Stromal cell of bone marrow (primary cell): ENCODE results near the gene LRRC1.
A peak's percentile ranks its signal among the peaks of the same experiment; 100 is the strongest.

Experiments used
- DNase-seq: peaks from one replicate; pipeline ENCODE4 v3.0.0-alpha.2; 2012; ENCODE audit warnings: low read depth

Gene LRRC1

DNA sequence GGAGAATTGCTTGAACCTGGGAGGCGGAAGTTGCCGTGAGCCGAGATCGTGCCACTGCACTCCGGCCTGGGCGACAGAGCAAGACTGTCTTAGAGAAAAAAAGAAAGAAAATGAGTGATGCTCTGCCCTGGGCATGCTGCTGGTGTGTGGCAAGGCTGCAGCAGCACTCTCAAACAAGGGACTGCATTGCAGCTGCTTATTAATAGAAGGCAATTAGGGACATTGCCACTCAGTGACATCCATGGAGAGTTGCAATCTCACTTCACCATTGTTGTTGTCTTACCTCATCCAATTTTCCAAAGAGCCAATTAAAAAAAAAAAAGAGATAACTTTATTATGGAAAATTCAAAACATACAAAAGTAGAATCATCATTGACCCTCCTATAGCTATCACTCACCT is 131.1 kb downstream of the LRRC1 start:
- DNase-seq = no peak

DNA sequence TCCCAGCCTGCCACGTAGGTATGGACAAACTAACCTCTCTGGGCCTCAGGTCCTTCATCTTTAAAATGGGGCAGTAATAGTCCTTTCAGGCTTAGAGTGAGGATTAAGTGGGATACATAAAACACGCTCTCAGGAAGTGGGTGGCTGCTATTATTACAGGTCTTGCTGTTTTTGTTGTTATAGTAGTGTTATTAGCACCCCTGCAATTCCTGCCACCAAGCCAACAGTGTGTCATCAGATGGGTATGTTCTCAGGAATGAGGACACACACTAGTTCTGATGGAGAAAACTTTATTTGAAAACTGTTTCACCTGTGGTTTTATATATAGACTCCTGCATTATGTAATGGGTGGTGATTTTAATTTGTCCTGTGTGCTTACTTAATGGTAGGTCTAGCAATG is 131.7 kb downstream of the LRRC1 start:
- no peak for DNase-seq

DNA sequence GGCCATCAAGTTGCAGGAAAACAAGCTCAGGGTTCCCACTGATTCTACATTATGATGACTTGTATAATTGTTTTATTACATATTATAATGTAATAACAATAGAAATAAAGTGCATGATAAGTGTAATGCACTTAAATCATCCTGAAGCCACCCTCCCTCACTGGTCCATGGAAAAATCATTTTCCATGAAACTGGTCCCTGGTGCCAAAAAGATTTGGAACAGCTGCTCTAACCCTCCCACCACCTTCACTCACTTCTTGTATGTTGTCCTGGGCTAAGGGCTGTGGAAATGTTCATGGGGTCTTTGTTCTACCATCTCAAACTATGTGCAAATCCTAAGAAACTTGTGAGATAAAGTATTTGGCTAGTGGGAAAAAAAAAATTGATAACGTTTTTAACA is 133.8 kb downstream of the LRRC1 start:
- DNase-seq = no peak

DNA sequence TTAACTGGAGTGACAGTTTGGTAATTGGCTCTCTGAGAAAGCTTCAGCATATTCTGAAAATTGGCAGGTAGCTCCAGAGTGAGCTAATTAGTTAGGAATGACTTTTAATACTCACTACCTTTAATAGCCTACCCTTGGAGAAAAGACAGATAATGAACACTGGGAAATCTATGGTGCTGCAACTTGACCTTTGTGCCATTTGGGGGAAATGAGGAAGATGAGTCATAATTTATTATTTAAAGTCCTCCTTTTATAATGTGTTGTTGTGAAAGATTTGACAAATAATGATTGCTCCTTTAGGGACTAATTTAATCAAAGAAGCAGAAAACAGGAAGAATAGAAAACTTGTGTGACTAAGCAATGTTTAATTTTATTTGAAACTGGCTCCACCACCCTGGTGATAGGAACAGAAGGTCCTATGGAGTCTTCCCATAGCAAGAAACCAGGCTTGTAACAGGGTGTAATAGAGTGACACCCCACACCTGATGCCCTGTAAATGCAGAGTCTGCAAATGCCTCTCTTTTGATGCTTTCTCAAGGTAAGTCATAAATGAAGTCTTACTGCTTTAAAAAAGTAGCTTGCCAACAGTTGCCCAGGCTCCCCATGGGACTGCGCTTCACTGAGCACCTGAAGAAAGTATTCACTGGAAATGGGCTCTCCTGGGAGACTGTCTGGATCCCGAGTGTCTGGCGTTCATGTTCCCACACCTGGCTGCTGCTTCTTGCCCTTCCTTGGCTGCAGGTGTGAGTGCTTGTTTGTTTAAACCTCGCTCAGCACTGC is 134.4 kb downstream of the LRRC1 start:
- no peak for DNase-seq

DNA sequence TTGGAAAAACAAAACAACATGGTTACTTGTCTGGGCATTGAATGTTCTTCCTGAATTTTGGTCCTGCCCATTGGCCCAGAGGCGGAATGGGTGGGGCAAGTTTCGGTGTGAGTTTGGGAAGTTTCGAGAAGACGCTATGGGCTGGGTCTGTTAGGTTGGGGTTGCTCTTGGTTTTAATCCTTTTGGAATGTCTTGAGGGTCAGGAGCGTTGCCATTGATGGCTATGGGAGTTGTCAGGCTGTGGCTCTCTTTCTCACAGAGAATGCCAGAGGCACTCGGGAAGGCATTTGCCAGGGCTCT is 135.0 kb downstream of the LRRC1 start:
- DNase-seq = no peak

DNA sequence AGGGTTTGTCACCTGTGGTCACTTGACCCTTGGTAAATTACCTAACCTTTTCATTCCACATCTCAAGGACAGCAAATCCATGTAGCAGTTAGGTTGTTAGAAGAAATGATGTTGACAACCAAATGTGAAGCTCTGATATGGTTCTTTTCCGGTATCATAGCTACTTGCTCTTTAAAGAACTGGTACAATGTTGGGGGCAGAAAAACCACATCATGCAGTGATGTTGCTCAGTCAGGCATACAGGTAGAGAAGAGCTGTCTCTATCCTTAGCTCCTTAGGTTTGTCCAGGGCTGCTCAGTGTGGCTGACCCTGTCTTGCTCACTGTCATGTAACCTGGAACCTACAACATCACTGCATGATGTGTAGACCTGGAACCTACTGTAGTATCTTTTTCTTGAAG is 135.5 kb downstream of the LRRC1 start:
- no peak for DNase-seq

DNA sequence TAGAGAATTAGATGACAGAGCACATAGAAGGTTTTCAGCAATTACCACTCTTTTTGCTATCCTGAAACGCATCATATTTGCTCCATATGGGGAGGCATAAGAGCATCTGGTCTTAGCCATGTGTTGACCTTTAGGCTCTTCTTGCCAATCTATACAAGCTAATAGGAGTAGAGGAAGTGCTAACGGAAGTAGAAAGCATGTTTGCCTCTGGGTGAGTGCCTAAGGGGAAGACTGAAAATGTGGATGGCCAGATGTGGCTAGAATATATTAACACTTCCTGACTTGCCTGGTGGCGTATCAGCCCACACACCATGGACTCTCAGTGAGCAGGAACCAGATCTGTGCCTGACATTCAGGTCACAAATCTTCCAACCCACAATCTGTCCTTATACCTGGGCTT is 136.3 kb downstream of the LRRC1 start:
- DNase-seq = no peak

DNA sequence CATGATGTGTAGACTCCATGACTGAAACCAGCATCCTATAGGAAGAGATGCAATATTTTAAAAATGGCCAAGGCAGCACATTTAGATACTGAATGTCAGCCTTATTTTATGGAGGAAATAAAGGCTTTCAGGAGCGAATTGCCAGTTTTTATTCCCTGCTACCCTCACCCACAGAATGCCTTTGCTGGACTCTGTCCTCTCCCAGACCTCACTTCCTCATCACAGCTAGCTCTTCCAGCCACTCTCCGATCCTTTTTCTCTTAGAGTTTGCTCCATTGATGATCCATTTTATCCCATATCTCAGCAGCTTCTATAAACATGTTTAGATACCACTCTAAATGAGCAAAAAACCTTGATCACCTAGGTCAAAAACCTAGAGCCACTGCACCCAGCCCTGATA is 137.7 kb downstream of the LRRC1 start:
- no peak for DNase-seq

DNA sequence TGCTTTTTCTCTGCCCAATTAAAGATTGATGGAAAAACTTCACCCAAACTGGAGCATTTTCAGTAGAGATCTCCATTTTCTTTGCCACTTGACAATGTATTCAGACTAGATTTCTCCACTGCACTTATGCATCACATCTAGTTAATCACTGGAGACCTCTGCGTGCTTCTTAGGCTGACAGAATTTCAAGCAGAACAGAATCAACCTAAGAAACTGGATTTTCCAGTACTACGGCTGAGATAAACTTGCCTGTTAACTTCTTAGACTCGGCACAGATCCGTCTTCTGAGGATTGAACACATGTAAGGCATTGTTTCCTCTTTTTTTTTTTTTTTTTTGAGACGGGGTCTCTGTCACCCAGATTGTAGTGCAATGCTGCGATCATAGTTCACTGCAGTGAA is 139.2 kb downstream of the LRRC1 start:
- DNase-seq = no peak

DNA sequence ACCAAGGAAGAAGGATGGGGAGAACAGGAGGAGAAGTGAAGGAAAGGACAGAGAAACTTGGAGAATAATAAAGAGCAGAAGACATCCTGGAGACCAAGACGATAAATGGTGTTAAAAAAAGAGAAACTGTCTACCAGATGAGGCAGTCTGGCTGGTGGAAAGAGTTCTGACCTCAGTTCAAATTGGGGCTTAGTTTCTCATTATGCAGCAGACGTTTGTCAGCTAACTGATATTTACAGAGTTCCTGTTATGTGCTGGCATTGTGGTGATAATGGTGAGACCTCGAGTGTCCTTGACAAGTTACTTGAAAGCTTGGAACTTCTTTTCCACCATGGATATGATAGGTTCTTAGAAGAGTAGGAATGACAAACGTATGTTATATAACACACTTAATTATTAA is 142.7 kb downstream of the LRRC1 start:
- DNase-seq = no peak

DNA sequence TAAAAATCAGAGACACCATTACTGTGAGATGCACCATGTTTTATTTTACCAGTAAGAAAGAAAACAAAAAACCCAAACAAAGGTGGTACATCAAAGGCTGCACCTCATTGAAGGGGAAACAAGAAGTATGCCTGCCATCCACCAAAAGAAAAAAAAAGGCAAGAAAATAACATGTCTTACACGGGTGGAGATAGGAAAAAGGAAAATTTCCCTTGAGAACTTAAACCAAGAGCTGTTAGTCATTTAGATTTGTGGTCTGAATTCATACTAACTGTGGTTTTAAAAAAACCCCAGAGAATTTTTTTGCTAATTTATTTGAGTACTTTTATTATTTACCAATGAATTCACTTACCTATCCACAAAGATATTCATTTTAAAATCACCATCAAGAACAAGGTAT is 144.0 kb downstream of the LRRC1 start:
- DNase-seq = peak; percentile 31

DNA sequence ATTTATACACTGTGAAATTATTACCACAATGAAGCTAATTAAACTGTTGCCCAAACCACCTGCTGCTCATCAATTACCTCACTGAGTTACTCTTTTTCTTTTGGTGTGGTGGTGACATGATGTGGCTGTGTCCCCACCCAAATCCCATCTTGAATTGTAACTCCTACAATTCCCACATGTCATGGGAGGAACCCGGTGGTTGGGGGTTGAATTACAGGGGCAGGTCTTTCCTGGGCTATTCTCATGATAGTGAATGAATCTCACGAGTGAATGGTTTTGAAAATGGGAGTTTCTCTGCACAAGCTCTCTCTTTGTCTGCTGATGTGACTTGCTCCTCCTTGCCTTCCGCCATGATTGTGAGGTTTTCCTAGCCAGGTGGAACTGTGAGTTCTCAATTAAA is 145.0 kb downstream of the LRRC1 start:
- no peak for DNase-seq

DNA sequence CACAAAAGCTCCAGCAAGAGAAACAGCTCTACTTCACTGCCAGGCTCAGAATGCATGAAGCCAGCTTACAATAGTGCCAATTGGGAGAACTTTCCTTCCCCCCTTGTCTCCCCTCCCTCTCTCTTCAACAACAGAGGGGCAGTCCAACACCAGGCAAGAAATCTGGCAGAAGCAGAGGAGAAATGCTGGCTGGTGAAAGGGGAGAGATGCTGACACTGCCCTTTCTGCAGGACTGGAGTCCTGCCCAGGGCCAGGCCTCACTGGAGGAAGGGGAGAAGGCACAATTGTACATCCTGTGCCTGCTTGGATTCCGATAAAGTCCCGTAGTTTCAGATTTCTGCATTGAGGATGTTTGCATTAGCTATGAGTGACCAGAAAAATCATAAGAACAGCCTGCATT is 148.6 kb downstream of the LRRC1 start:
- no peak for DNase-seq

DNA sequence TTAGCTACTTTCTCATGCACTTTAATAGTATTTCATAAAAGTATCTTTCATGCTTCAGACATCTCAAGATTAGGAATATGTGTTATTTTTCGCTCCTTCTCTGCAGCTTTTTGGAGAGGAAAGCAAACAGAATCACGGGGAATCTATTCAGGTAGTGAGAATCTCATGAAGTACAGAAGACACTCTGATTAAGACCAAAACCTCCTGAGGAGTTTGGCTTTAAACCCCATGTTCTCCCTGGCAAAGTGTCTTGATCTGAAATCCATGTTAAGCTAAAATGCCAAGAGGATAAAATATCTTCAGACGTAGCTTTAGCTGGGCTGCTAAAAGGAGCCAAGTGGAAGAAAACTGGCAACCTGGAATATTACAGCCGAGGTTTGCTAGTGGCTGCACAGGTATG is 149.3 kb downstream of the LRRC1 start:
- no peak for DNase-seq

DNA sequence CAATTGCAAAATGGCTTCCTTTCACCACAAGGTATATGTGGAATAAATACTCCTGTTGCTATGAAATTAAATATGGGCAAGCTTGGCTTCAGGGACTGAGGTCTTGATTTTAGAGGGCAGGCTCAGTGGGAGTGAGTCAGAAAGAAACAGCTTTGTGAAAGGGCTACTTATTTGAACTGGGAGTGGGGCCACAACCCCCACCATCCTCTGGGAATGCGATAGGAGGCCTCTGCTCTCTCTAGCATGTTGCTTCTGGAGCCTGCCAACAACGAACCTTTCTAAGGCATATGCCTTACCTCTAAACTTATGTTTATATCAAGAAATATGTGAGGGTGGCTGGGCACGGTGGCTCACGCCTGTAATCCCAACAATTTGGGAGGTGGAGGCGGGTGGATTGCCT is 149.7 kb downstream of the LRRC1 start:
- DNase-seq = no peak

DNA sequence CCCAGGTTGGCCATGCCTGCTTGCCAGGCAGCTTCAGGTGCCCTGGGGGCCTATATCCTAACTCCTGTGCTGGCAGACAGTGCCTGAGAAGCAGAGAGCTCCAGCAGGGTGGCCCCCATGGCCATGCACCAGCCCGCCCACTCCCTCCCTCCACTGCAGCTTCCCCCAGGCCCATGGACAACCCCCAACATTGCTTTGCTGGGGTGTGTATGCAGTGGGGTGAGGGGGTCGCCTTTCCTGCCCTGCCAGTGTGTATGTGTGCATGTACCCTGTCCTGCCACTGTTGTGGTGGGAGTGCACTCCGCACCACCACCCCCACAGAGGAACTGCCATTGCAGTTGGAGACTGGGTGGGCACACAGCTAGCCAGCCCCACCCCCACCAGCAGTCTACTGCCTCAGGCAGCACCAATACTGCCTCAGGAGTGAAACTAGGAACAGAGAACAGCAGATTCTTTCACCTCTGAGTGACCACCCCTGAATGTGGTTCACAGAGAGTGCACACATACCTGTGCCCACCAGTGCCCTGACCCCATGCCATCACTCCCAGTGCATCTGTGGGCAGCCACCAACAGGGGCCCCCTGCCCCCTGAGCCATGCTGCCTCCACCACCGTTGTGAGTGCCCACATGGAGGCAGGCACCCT is 151.1 kb downstream of the LRRC1 start:
- no peak for DNase-seq

DNA sequence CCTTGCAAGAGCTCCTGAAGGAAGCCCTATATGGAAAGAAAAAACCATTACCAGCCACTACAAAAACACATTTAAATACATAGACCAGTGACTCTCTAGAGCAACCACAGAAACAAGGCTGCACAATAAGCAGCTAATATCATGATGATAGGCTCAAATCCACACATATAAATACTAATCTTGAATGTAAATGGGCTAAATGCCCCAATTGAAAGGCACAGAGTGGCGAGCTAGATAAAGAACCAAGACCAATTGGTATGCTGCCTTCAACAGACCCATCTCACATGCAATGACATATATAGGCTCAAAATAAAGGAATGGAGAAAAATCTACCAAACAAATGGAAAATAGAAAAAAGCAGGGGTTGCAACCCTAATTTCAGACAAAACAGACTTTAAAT is 153.0 kb downstream of the LRRC1 start:
- DNase-seq = no peak

DNA sequence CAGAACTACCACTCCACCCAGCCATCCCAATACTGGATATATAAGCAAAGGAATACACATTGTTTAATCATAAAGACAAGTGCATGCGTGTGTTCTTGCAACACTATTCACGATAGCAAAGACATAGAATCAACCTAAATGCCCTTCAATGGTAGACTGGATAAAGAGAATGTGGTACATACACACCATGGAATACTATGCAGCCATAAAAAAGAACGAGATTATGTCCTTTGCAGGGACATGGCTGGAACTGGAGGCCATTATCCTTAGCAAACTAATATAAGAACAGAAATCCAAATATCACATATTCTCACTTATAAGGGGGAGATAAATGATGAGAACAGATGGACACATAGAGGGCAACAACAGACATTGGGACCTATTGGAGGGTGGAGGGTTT is 156.6 kb downstream of the LRRC1 start:
- no peak for DNase-seq

DNA sequence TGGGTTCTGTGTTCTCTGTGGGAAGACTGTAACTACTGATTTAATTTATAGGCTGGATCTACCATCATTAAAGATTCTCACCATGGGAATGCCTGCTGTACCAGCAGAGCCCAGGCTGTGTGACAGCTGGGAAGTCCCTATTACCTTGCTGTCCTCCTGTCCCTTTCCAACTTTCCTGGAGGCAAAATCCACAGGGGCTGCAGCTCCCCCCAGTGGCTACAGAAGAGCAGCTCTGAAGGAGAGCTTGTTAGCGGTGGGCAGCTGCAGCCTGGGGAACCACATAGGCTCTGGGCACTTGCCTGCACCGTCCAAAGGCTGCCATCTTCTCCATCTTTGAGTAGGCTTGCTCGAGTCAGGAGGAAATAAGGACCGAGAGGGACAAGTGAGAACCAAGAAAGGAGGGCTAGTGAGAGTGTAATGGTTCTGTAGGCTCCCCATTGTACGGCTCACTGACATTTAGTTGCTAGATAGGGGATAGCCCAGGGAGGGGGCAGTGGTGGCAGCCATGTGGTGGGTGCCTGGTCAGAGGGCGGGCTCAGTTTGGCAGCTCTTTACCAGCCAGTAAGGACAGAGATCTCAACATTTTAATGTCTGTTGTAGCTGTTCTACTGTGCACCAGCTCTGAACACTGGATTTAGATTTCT is 161.4 kb downstream of the LRRC1 start:
- DNase-seq = peak; percentile 30

DNA sequence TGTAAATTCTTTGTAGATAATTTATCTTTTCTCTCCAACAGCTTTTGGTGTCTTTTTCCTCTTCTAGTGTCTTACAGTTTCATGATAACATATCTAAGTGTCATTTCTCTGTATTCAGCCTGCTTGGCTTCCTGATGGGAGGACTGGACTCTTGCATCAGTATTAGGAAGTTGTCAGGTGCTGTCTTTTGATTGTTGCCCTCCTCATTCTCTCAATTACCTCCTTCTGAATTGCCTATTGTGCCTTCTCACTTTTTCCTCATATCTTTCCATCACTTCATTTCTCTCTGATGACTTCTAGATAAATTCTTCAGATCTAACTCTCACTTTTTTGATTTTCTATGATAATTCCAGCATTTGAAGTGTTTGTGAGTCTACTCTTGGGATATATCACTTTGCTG is 162.0 kb downstream of the LRRC1 start:
- DNase-seq = no peak

DNA sequence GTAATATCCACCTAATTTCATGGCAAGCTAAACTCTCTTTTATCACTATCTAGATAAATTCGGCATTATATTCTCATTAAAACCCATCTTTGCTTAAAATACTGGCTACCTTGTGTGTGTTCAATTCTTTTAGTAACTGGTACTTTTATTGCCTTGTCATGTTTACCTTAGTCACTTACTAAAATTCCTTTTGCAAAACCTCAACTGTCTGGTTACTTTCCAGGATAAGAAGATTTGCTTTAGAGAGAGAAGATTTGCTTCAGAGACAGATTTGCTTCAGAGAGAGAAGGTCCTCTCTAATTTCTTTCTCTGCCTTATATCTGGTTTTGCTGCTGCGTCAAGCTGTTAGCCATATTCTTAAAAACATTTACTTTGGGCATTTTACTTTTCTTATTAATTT is 164.9 kb downstream of the LRRC1 start:
- no peak for DNase-seq

DNA sequence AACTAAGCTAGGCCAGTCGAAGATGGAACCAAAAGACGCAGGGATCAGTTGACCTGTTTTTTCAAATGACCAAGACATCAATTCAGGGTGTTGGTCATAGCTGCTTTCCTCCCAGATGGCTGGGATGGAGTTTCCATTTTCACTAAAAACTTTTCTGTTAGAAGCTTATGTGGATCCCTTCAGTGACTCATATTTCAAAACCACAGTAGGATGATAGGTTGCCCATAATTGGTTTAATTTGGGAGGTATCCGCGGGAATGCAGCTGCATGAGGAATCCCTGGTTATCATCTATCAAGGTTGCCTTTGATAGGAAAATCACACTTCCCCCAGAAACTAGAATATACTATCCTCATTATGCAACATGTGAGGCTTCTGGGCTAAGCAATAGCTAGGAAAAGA is 165.5 kb downstream of the LRRC1 start:
- DNase-seq = peak; percentile 30

DNA sequence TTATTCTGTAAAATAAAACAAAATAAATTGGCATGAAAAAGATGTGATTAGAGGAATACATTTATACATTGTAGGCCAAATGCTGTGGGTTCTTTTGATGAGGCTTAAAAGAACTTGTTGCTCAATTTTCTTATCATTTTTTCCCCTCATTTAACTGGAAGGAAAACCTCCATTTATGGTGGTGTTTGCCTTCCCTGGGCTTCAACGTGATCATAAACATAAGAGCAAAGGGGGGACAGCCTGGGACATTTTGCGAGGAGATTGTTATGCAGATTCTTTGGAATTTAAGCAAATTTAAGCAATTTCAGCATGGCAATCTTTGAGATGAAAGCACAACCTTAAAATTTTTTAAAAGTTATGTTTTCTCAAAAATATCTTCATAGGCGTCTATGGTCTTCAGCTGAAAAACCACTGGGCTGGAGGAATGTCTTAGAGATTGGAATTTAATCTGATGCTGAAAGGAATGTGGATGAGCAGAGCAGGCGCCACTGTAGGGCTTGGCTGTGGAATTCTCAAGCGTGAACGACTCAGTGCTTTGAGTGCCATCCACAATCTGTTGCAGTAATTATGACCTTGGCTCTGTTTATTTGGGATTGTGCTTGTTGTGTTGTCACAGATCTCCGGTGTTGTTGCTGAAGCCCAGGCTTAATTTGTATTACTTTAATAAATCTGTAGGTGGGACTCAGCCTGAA is 167.0 kb downstream of the LRRC1 start:
- no peak for DNase-seq
